DND-41 (cell line): ENCODE results near the gene PRKAR1B.

Source experiments
- CTCF ChIP-seq: IDR thresholded peaks from 2 replicates; pipeline ENCODE4 v1.5.1; 2012; ENCODE audit warnings: borderline replicate concordance, low read length, moderate library complexity, mild to moderate bottlenecking; ENCODE audit not compliant: poor library complexity, severe bottlenecking; ENCODE audit errors: extremely low read depth
- EZH2 ChIP-seq: IDR thresholded peaks from 3 replicates; pipeline ENCODE4 v1.6.1; 2012; ENCODE audit warnings: borderline replicate concordance, low read depth, mild to moderate bottlenecking, moderate library complexity, low read length, inconsistent platforms; ENCODE audit not compliant: severe bottlenecking

GRCh38 chr7:757741-758163 lies 30.7 kb upstream of the PRKAR1B start:
- TF ChIP-seq CTCF (no peak), EZH2 (no peak)
